Esophagus muscularis mucosa (tissue), 3 donors: ENCODE measurements around the gene MAN1B1.
"Not testable (repeated sequence)": the region's sequence is repeated elsewhere in the genome, so short reads cannot be mapped to it uniquely, and the experiment has no call there.

ENCODE experiments used
- POLR2A ChIP-seq: fragments of 450-650 bp; IDR thresholded peaks from one replicate; pipeline ENCODE4 v1.6.1; 2017; ENCODE audit warnings: antibody characterized with exemption, moderate library complexity, mild to moderate bottlenecking, low read depth
- TF ChIP-seq, protein P1 (sequence below), 3 experiments: fragments of 200-600 bp in 2 of 3; fragments of 450-650 bp in 1 of 3; sonication (generic) in 2 of 3; IDR thresholded peaks; one replicate each; pipeline ENCODE4 v1.5.1; 2017 to 2019; ENCODE audit warnings: antibody characterized with exemption in 3 of 3, mild to moderate bottlenecking in 2 of 3, moderate library complexity in 1 of 3

DNA sequence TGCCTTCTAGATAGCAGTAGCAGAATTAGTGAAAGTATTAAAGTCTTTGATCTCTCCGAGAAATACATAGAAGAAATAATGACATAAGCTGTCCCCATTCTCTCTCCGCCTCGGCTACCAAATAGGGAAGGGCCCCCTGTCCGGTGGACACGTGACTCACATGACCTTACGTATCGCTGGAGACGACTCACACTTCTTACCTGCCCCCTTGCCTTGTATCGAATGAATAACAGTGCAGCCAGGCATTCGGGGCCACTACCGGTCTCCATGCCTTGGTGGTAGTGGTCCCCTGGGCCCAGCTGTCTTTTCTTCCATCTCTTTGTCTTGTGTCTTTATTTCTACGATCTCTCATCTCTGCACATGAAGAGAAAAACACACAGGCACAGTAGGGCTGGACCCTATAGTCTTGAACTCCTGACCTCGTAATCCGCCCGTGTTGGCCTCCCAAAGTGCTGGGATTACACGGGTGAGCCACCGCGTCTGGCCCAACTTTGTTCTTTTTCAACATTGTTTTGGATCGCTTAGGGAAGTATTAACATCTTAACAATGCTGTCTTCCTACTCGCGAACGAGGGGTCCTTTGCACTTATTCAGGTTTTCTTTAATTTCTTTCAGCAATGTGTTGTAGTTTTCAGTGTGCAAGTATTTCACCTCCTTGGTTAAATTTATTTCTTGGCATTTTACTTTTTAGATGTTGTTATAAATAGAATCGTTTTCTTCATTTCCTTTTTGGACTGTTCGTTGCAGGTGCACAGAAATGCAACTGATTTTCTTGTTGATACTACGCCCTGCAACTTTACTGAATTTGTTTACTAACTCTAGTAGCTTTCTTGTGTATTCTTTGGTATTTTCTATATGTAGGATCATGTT is 35.4 kb downstream of the MAN1B1 start:
- TF ChIP-seq, protein P1, sequence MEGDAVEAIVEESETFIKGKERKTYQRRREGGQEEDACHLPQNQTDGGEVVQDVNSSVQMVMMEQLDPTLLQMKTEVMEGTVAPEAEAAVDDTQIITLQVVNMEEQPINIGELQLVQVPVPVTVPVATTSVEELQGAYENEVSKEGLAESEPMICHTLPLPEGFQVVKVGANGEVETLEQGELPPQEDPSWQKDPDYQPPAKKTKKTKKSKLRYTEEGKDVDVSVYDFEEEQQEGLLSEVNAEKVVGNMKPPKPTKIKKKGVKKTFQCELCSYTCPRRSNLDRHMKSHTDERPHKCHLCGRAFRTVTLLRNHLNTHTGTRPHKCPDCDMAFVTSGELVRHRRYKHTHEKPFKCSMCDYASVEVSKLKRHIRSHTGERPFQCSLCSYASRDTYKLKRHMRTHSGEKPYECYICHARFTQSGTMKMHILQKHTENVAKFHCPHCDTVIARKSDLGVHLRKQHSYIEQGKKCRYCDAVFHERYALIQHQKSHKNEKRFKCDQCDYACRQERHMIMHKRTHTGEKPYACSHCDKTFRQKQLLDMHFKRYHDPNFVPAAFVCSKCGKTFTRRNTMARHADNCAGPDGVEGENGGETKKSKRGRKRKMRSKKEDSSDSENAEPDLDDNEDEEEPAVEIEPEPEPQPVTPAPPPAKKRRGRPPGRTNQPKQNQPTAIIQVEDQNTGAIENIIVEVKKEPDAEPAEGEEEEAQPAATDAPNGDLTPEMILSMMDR (IDR thresholded peaks at IDR 0.05): not testable (repeated sequence)
- TF ChIP-seq POLR2A: not testable (repeated sequence)
